Karpas-422 (cell line): ENCODE results near the gene HSD17B11. TPM values are rescaled to one million over a fixed set of nuclear protein-coding genes. Genes with fewer than 3 reads are reported as not detected.
A peak's percentile ranks its signal among the peaks of the same experiment; 100 is the strongest.
"Not testable (repeated sequence)": the region's sequence is repeated elsewhere in the genome, so short reads cannot be mapped to it uniquely, and the experiment has no call there.

ENCODE experiments used
- DNase-seq: peaks from one replicate; pipeline ENCODE4 v3.0.0-alpha.2; 2015
- H2AFZ ChIP-seq: fragments of 200-600 bp; sonication (generic); 2 replicates; pipeline ENCODE4 v1.6.1; 2014; ENCODE audit warnings: antibody characterized with exemption, low read length, mixed read lengths
- H3K27ac ChIP-seq: fragments of 200-600 bp; sonication (generic); 2 replicates; pipeline ENCODE4 v1.5.1; 2014; ENCODE audit warnings: mild to moderate bottlenecking, low read length, moderate library complexity
- H3K27me3 ChIP-seq: fragments of 200-600 bp; sonication (generic); 2 replicates; pipeline ENCODE4 v1.6.1; 2014; ENCODE audit warnings: low read length, mixed read lengths
- H3K36me3 ChIP-seq: fragments of 200-600 bp; sonication (generic); 2 replicates; pipeline ENCODE4 v1.6.1; 2014; ENCODE audit warnings: low read length, mixed read lengths; ENCODE audit not compliant: insufficient read depth
- H3K4me1 ChIP-seq: fragments of 200-600 bp; sonication (generic); 2 replicates; pipeline ENCODE4 v1.6.1; 2014; ENCODE audit warnings: mild to moderate bottlenecking, low read length, mixed read lengths
- H3K4me2 ChIP-seq: fragments of 200-600 bp; sonication (generic); 2 replicates; pipeline ENCODE4 v1.6.1; 2014; ENCODE audit warnings: low read length, low read depth, mild to moderate bottlenecking; ENCODE audit not compliant: poor library complexity, severe bottlenecking
- H3K4me3 ChIP-seq: fragments of 200-600 bp; sonication (generic); 2 replicates; pipeline ENCODE4 v1.5.1; 2014; ENCODE audit warnings: mild to moderate bottlenecking, antibody characterized with exemption, low read length, mixed read lengths
- H3K79me2 ChIP-seq: fragments of 200-600 bp; sonication (generic); 2 replicates; pipeline ENCODE4 v1.6.1; 2014; ENCODE audit warnings: mild to moderate bottlenecking, low read length, mixed read lengths
- H3K9ac ChIP-seq: fragments of 200-600 bp; sonication (generic); 2 replicates; pipeline ENCODE4 v1.6.0; 2014; ENCODE audit warnings: low read length
- H3K9me2 ChIP-seq: fragments of 200-600 bp; sonication (generic), shearing (Covaris generic); replicated peaks from 2 replicates; pipeline ENCODE4 v1.6.0; 2014; ENCODE audit warnings: mild to moderate bottlenecking, low read length, moderate library complexity; ENCODE audit not compliant: insufficient read depth
- H3K9me3 ChIP-seq: fragments of 300-700, 200-600 bp; sonication (generic); 2 replicates; pipeline ENCODE4 v1.6.1; 2014; ENCODE audit warnings: low read length, mixed read lengths
- H4K20me1 ChIP-seq: fragments of 200-600 bp; sonication (generic); 2 replicates; pipeline ENCODE4 v1.6.1; 2014; ENCODE audit warnings: mild to moderate bottlenecking, antibody characterized with exemption, low read length, low read depth; ENCODE audit not compliant: insufficient read depth
- total RNA-seq: library from RNA; depleted of rRNA; stranded (reverse); fragments of >200 nt; shearing (Covaris generic); gene quantifications from 2 replicates; pipeline ENCODE4 v1.2.3, GENCODE V29; 2014; ENCODE audit warnings: low replicate concordance

Gene HSD17B11
- total RNA-seq, 1 experiment from 2014 or later: 31.0 TPM

DNA sequence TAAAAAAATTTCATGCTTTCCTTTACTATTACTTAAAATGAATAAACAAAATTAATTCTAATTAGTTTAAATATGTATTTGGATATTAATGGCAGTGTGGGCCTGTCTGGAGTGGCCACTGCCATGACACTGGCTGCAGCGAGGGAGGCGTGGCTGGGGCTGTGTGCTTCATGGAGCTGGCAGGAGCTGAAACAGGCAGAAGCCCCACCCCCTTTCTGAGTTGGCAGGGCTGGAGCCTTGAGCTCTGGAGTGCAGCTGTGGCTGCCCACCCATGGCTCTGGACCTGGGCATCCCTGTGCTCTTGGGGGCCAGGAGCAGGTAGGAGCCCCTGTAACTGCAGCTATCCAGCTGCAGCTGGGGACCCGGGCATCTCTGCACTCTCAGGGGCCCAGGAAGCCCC, 8.2 kb upstream of the HSD17B11 start:
- Histone ChIP-seq H3K4me3 (no peak overlapping the region), H3K4me1 (no peaks in the 10 kb centered on the region), H3K4me2 (no peak overlapping the region), H3K36me3 (no peaks in the 10 kb centered on the region), H3K9me3 (no peaks in the 10 kb centered on the region), H3K79me2 (no peaks in the 10 kb centered on the region), H3K9me2 (no peaks in the 10 kb centered on the region), H2AFZ (no peak overlapping the region), H3K9ac (no peak overlapping the region), H3K27ac (no peak overlapping the region), H4K20me1 (no peaks in the 10 kb centered on the region), H3K27me3 (no peaks in the 10 kb centered on the region)
- no peak for DNase-seq

DNA sequence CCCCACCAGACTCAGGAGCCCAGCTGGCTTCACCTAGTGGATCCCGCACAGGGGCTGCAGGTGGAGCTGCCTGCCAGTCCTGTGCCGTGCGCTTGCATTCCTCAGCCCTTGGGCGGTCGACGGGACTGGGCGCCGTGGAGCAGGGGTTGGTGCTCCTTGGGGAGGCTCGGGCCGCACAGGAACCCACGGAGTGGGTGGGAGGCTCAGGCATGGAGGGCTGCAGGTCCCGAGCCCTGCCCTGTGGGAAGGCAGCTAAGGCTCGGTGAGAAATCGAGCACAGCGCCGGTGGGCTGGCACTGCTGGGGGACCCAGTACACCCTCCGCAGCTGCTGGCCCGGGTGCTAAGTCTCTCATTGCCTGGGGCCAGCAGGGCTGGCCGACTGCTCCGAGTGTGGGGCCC, 4.9 kb upstream of the HSD17B11 start:
- H3K4me2 ChIP-seq, H3K9me2 ChIP-seq, H3K4me1 ChIP-seq, H3K27me3 ChIP-seq, H4K20me1 ChIP-seq, H3K4me3 ChIP-seq, DNase-seq, H3K36me3 ChIP-seq, H3K9me3 ChIP-seq, H2AFZ ChIP-seq, H3K9ac ChIP-seq, H3K79me2 ChIP-seq, H3K27ac ChIP-seq: not testable (repeated sequence)

- not testable (repeated sequence) for H3K9me2 ChIP-seq, H3K27me3 ChIP-seq, H3K4me2 ChIP-seq, H3K9ac ChIP-seq, H4K20me1 ChIP-seq, H3K79me2 ChIP-seq, H3K27ac ChIP-seq, H3K9me3 ChIP-seq, H2AFZ ChIP-seq, DNase-seq, H3K4me3 ChIP-seq, H3K36me3 ChIP-seq
- H3K4me1 ChIP-seq: peaks cover 17% of the 10 kb centered on the region
Measured at GRCh38 chr4:87395073-87395472, 4.1 kb upstream of the HSD17B11 start.

DNA sequence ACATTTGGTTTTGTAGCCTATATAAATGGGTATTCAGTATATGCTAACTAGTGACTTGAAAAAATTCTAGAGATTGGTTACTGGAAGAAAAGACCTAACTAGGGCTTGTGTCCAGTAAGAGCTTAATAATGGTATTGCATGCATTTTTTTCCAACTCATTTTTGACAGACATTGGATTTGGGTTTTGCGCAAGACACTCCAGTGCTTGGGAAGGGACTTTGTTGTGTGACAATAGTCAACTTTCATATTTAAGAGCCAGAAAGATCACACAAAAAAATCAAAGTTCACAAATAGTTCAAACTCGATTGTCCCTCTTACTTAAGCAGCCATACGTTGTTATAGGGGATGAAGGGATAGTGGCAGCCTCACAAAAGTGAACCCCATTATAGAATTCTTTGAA, 1.2 kb upstream of the HSD17B11 start:
- Histone ChIP-seq H3K9ac (no peak overlapping the region), H3K79me2 (no peaks in the 10 kb centered on the region), H3K4me1 (peaks cover 17% of the 10 kb centered on the region), H4K20me1 (no peaks in the 10 kb centered on the region), H3K27me3 (no peaks in the 10 kb centered on the region), H2AFZ (no peak overlapping the region; the same call in 1 of the 2 replicates), H3K27ac (no peak overlapping the region), H3K9me3 (no peaks in the 10 kb centered on the region), H3K4me2 (peak overlapping the region; percentile 88), H3K36me3 (no peaks in the 10 kb centered on the region), H3K4me3 (peak overlapping the region; percentile 76), H3K9me2 (no peaks in the 10 kb centered on the region)
- DNase-seq: no peak

DNA sequence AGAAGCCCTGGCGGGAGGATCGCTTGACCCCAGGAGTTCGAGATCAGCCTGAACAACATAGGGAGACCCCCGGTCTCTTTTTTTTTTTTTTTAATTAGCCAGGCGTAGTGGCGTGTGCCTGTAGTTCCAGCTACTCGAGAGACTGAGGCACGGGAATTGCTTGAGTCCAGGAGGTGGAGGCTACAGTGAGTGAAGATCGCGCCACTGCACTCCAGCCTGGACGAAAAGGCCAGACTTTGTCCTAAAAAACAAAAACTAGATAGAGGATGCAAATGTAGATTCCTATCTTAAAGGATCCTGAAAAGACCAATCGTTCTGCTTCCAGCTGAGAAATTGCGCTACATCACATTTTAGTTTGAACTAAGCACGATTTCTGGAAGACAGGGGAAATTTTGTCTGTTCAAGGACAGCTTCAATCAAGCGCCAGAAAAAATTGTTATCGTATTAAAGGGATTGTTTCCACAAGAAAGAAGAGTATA, 627 bp upstream of the HSD17B11 start:
- Histone ChIP-seq H3K79me2 (no peaks in the 10 kb centered on the region), H3K4me2 (peak overlapping the region; percentile 88), H3K4me3 (peak overlapping the region; percentile 76), H3K36me3 (no peaks in the 10 kb centered on the region), H3K4me1 (peaks cover 17% of the 10 kb centered on the region), H3K27me3 (no peaks in the 10 kb centered on the region), H4K20me1 (no peaks in the 10 kb centered on the region), H3K9ac (peak overlapping the region; percentile 78), H3K9me2 (no peaks in the 10 kb centered on the region), H2AFZ (peak overlapping the region; percentile 96), H3K9me3 (no peaks in the 10 kb centered on the region), H3K27ac (no peak overlapping the region)
- no peak for DNase-seq

GRCh38 chr4:87390551-87390890, 467 bp downstream of the HSD17B11 start:
- peak overlapping the region; percentile 89 for H2AFZ ChIP-seq
- no peaks in the 10 kb centered on the region for H4K20me1 ChIP-seq
- H3K9ac ChIP-seq: peak overlapping the region; percentile 78
- H3K27me3 ChIP-seq: no peaks in the 10 kb centered on the region
- H3K4me2 ChIP-seq: peak overlapping the region; percentile 88
- peak; percentile 43 for DNase-seq
- no peaks in the 10 kb centered on the region for H3K9me3 ChIP-seq
- no peaks in the 10 kb centered on the region for H3K36me3 ChIP-seq
- H3K9me2 ChIP-seq: no peaks in the 10 kb centered on the region
- H3K79me2 ChIP-seq: no peaks in the 10 kb centered on the region
- peak overlapping the region; percentile 76 for H3K4me3 ChIP-seq
- H3K27ac ChIP-seq: no peak overlapping the region
- peaks cover 17% of the 10 kb centered on the region for H3K4me1 ChIP-seq

DNA sequence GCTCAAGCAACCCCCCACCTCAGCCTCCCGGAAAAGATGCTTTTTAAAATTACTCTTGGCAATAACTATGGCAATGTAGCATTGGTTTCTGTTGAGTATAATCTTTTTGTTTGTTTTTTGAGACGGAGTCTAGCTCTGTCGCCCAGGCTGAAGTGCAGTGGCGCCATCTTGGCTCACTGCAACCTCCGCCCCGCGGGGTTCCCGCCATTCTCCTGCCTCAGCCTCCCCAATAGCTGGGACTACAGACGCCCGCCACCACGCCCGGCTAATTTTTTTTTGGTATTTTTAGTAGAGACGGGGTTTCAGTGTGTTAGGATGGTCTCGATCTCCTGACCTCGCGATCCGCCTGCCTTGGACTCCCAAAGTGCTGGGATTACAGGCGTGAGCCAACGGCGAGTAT, 933 bp downstream of the HSD17B11 start:
- DNase-seq, H2AFZ ChIP-seq, H3K9me3 ChIP-seq, H3K27ac ChIP-seq, H3K36me3 ChIP-seq, H3K79me2 ChIP-seq, H4K20me1 ChIP-seq, H3K27me3 ChIP-seq, H3K9me2 ChIP-seq: not testable (repeated sequence)
- Histone ChIP-seq H3K9ac (peak overlapping the region; percentile 78; the same call in 1 of the 2 replicates), H3K4me1 (peaks cover 17% of the 10 kb centered on the region), H3K4me2 (peak overlapping the region; percentile 88), H3K4me3 (peak overlapping the region; percentile 76)

GRCh38 chr4:87388901-87389300, 2.1 kb downstream of the HSD17B11 start:
- Histone ChIP-seq H3K4me1 (peaks cover 17% of the 10 kb centered on the region), H3K4me3 (no peak overlapping the region), H3K9me2 (no peaks in the 10 kb centered on the region), H3K4me2 (no peak overlapping the region), H3K27ac (no peak overlapping the region), H3K9ac (no peak overlapping the region), H3K9me3 (no peaks in the 10 kb centered on the region), H3K36me3 (no peaks in the 10 kb centered on the region), H3K79me2 (no peaks in the 10 kb centered on the region), H3K27me3 (no peaks in the 10 kb centered on the region), H4K20me1 (no peaks in the 10 kb centered on the region), H2AFZ (no peak overlapping the region)
- DNase-seq: no peak

GRCh38 chr4:87387237-87387636, 3.8 kb downstream of the HSD17B11 start:
- Histone ChIP-seq H3K9me3 (no peaks in the 10 kb centered on the region), H3K36me3 (no peaks in the 10 kb centered on the region), H3K79me2 (no peaks in the 10 kb centered on the region), H3K27ac (no peak overlapping the region), H3K4me3 (no peak overlapping the region), H3K9ac (no peak overlapping the region), H3K4me1 (peaks cover 17% of the 10 kb centered on the region), H3K4me2 (no peak overlapping the region), H2AFZ (no peak overlapping the region), H3K27me3 (no peaks in the 10 kb centered on the region), H4K20me1 (no peaks in the 10 kb centered on the region), H3K9me2 (no peaks in the 10 kb centered on the region)
- no peak for DNase-seq
